Thyroid gland (tissue), 4 donors: ENCODE data around the gene PTBP2. TPM values are rescaled to one million over a fixed set of nuclear protein-coding genes. Genes with fewer than 3 reads are reported as not detected.

Experiments
- DNase-seq, 2 donors: peaks; one replicate each; pipeline ENCODE4 v3.0.0-alpha.2; 2019
- H3K27ac ChIP-seq, 3 donors: fragments of 200-600 bp; sonication (generic); 1 replicate in 2 of 3; 2 replicates in 1 of 3; pipeline ENCODE4 v1.5.1; 2016 to 2019; ENCODE audit warnings: mild to moderate bottlenecking in 1 of 3, moderate library complexity in 1 of 3
- H3K27me3 ChIP-seq: fragments of 200-600 bp; sonication (generic); one replicate; pipeline ENCODE4 v1.5.1; 2019
- H3K36me3 ChIP-seq, 2 donors: fragments of 200-600 bp; sonication (generic); one replicate each; pipeline ENCODE4 v1.5.1; 2016 to 2019
- H3K4me1 ChIP-seq, 2 donors: fragments of 200-600 bp; sonication (generic); one replicate each; pipeline ENCODE4 v1.5.1; 2017 to 2019
- H3K4me3 ChIP-seq, 3 donors: fragments of 200-600 bp; sonication (generic); replicated peaks in 1 of 3; 1 replicate in 2 of 3; 2 replicates in 1 of 3; pipeline ENCODE4 v1.5.1; 2016; ENCODE audit warnings: mild to moderate bottlenecking in 1 of 3
- H3K9me3 ChIP-seq: fragments of 200-600 bp; sonication (generic); one replicate; pipeline ENCODE4 v1.5.1; 2017
- CTCF ChIP-seq, 6 experiments: fragments of 200-600 bp in 3 of 6; fragments of 450-650 bp in 3 of 6; sonication (generic) in 3 of 6; IDR thresholded peaks; one replicate each; pipeline ENCODE4 v1.5.1; 2016 to 2019; ENCODE audit warnings: antibody characterized with exemption in 6 of 6, mild to moderate bottlenecking in 2 of 6, inconsistent platforms in 1 of 6, moderate library complexity in 1 of 6
- POLR2A ChIP-seq, 2 donors: fragments of 450-650 bp; IDR thresholded peaks; one replicate each; pipeline ENCODE4 v1.6.1; 2017; ENCODE audit warnings: antibody characterized with exemption in 2 of 2, mild to moderate bottlenecking in 2 of 2, moderate library complexity in 1 of 2
- WGBS, 2 donors: methylation state at CpG; one replicate each; pipeline ENCODE4 v1.1.5; 2017; 5-methylcytosine and 5-hydroxymethylcytosine counted together
- intact Hi-C: fragments of 100-400 bp; cut with DNase I; formaldehyde crosslinking; loops from one replicate; pipeline ENCODE4 v1.15.1; 2023
- total RNA-seq, 4 donors: library from RNA; depleted of rRNA; stranded (reverse); fragments of >200 nt; gene quantifications; one replicate each; pipeline ENCODE4 v1.2.3, GENCODE V29; 2016

Gene PTBP2
- total RNA-seq, 4 donors from 2014 or later, result 69.9 to 99.3 (median 91.8) TPM

- no peaks in the 10 kb centered on the region for H3K4me1 ChIP-seq
- H3K4me3 ChIP-seq, result no peak overlapping the region
- H3K27ac ChIP-seq, result no peak overlapping the region
- H3K36me3 ChIP-seq, result peaks cover 0 to 2% of the 10 kb centered on the region in 2 donors
- no peak for DNase-seq
- intact Hi-C loops, result no loop called here
- H3K9me3 ChIP-seq, result no peaks in the 10 kb centered on the region
- TF ChIP-seq POLR2A (IDR thresholded peaks at IDR 0.05) (no peak), CTCF (IDR thresholded peaks at IDR 0.05) (no peak)
- H3K27me3 ChIP-seq, result no peaks in the 10 kb centered on the region
- 57 to 62% methylated on average over 2 of the region's 2 CpGs for WGBS, 2 donors
Observed at GRCh38 chr1:96808191-96808590, 86.6 kb downstream of the PTBP2 start.

GRCh38 chr1:96815914-96816313 lies 94.3 kb downstream of the PTBP2 start:
- H3K27me3 ChIP-seq, result no peaks in the 10 kb centered on the region
- no peak for DNase-seq
- WGBS, 2 donors, result 96 to 100% methylated on average over 1 of the region's 1 CpG
- no peak overlapping the region for H3K4me3 ChIP-seq
- intact Hi-C loops, result no loop called here
- no peak overlapping the region for H3K27ac ChIP-seq
- no peak for TF ChIP-seq CTCF (IDR thresholded peaks at IDR 0.05)
- no peak for TF ChIP-seq POLR2A (IDR thresholded peaks at IDR 0.05)
- H3K9me3 ChIP-seq, result no peaks in the 10 kb centered on the region
- H3K36me3 ChIP-seq, result peaks cover 0 to 4% of the 10 kb centered on the region in 2 donors
- H3K4me1 ChIP-seq, result no peaks in the 10 kb centered on the region

GRCh38 chr1:96820107-96820506 lies 98.5 kb downstream of the PTBP2 start:
- no peak overlapping the region for H3K27ac ChIP-seq
- H3K36me3 ChIP-seq, result no peaks in the 10 kb centered on the region
- TF ChIP-seq CTCF (IDR thresholded peaks at IDR 0.05), result no peak
- no peak for TF ChIP-seq POLR2A (IDR thresholded peaks at IDR 0.05)
- 68 to 81% methylated on average over 1 of the region's 1 CpG for WGBS, 2 donors
- intact Hi-C loops, result no loop called here
- H3K4me1 ChIP-seq, result no peaks in the 10 kb centered on the region
- H3K4me3 ChIP-seq, result no peak overlapping the region
- DNase-seq, result no peak
- no peaks in the 10 kb centered on the region for H3K9me3 ChIP-seq
- no peaks in the 10 kb centered on the region for H3K27me3 ChIP-seq

- WGBS, 2 donors, result 97 to 100% methylated on average over 1 of the region's 1 CpG
- TF ChIP-seq POLR2A (IDR thresholded peaks at IDR 0.05), result no peak
- no peak for DNase-seq
- no peaks in the 10 kb centered on the region for H3K9me3 ChIP-seq
- no peaks in the 10 kb centered on the region for H3K4me1 ChIP-seq
- intact Hi-C loops, result no loop called here
- no peak overlapping the region for H3K27ac ChIP-seq
- no peak overlapping the region for H3K4me3 ChIP-seq
- H3K27me3 ChIP-seq, result no peaks in the 10 kb centered on the region
- no peaks in the 10 kb centered on the region for H3K36me3 ChIP-seq
Observed at GRCh38 chr1:96820671-96821070, 99.1 kb downstream of the PTBP2 start.

- Histone ChIP-seq H3K27ac (no peak overlapping the region), H3K9me3 (no peaks in the 10 kb centered on the region), H3K4me3 (no peak overlapping the region), H3K4me1 (no peaks in the 10 kb centered on the region), H3K27me3 (no peaks in the 10 kb centered on the region), H3K36me3 (no peaks in the 10 kb centered on the region)
- no peak for DNase-seq
- no peak for TF ChIP-seq CTCF (IDR thresholded peaks at IDR 0.05)
- no peak for TF ChIP-seq POLR2A (IDR thresholded peaks at IDR 0.05)
- WGBS, 2 donors, result 84 to 100% methylated on average over 1 of the region's 1 CpG
- intact Hi-C loops, result no loop called here
Observed at GRCh38 chr1:96825231-96825630, 103.6 kb downstream of the PTBP2 start.
